SK-N-SH treated with all-trans-retinoic acid at 6 μM for 48 hours (cell line): ENCODE data around the gene SCYL3.

Experiments used
- ATAC-seq: fragments of 200-7000 bp; cut with Tn5 transposase; 3 replicates; pipeline ENCODE4 v1.9.1; 2020; ENCODE audit warnings: mild to moderate bottlenecking, moderate library complexity
- ARNTL ChIP-seq: fragments of 450-650 bp; formaldehyde crosslinking; IDR thresholded peaks from 2 replicates; pipeline ENCODE4 v1.5.0; 2020; ENCODE audit warnings: low read depth, mild to moderate bottlenecking, moderate library complexity, borderline replicate concordance
- BACH2 ChIP-seq: fragments of 250-450 bp; sonication (Bioruptor Pico); IDR thresholded peaks from 2 replicates; pipeline ENCODE4 v1.9.0; 2021; ENCODE audit warnings: mild to moderate bottlenecking, borderline replicate concordance
- CSDC2 ChIP-seq: fragments of 250-450 bp; sonication (Bioruptor Pico); IDR thresholded peaks from 2 replicates; pipeline ENCODE4 v1.5.0; 2020; ENCODE audit warnings: mild to moderate bottlenecking, moderate library complexity
- ESRRG ChIP-seq: fragments of 250-450 bp; sonication (Bioruptor Pico); IDR thresholded peaks from 2 replicates; pipeline ENCODE4 v1.6.1; 2021; ENCODE audit warnings: mild to moderate bottlenecking
- GLIS3 ChIP-seq: fragments of 250-450 bp; sonication (Bioruptor Pico); IDR thresholded peaks from 2 replicates; pipeline ENCODE4 v1.5.0; 2020; ENCODE audit warnings: mild to moderate bottlenecking, moderate library complexity
- ISL1 ChIP-seq: fragments of 250-450 bp; sonication (Bioruptor Pico); IDR thresholded peaks from 2 replicates; pipeline ENCODE4 v2.1.2; 2022; ENCODE audit warnings: mild to moderate bottlenecking, moderate library complexity
- PPARA ChIP-seq: fragments of 250-450 bp; sonication (Bioruptor Pico); IDR thresholded peaks from 2 replicates; pipeline ENCODE4 v1.5.0; 2020; ENCODE audit warnings: mild to moderate bottlenecking, borderline replicate concordance
- RARB ChIP-seq: fragments of 250-450 bp; sonication (Bioruptor Pico); IDR thresholded peaks from 2 replicates; pipeline ENCODE4 v1.8.0; 2021; ENCODE audit warnings: mild to moderate bottlenecking, moderate library complexity
- SNAI2 ChIP-seq: fragments of 250-450 bp; sonication (Bioruptor Pico); IDR thresholded peaks from 2 replicates; pipeline ENCODE4 v1.5.0; 2020; ENCODE audit warnings: mild to moderate bottlenecking, moderate library complexity
- TCF4 ChIP-seq: fragments of 250-450 bp; sonication (Bioruptor Pico); IDR thresholded peaks from 2 replicates; pipeline ENCODE4 v1.8.0; 2021; ENCODE audit warnings: mild to moderate bottlenecking, moderate library complexity, borderline replicate concordance
- TOX ChIP-seq: fragments of 250-450 bp; sonication (Bioruptor Pico); IDR thresholded peaks from 2 replicates; pipeline ENCODE4 v1.8.0; 2021; ENCODE audit warnings: mild to moderate bottlenecking, moderate library complexity, borderline replicate concordance
- ZC3H10 ChIP-seq: fragments of 250-450 bp; sonication (Bioruptor Pico); IDR thresholded peaks from 2 replicates; pipeline ENCODE4 v1.5.1; 2021; ENCODE audit warnings: mild to moderate bottlenecking, moderate library complexity
- ZFP3 ChIP-seq: fragments of 250-450 bp; sonication (Bioruptor Pico); IDR thresholded peaks from 2 replicates; pipeline ENCODE4 v1.5.0; 2020; ENCODE audit warnings: mild to moderate bottlenecking, moderate library complexity
- ZNF565 ChIP-seq: fragments of 450-650 bp; formaldehyde crosslinking; conservative IDR thresholded peaks from 2 replicates; pipeline ENCODE4 v1.5.0; 2020; ENCODE audit warnings: low read depth, mild to moderate bottlenecking, moderate library complexity
- ZNF70 ChIP-seq: fragments of 450-650 bp; formaldehyde crosslinking; IDR thresholded peaks from 2 replicates; pipeline ENCODE4 v1.5.0; 2020; ENCODE audit warnings: mild to moderate bottlenecking, moderate library complexity
- ZNF8 ChIP-seq: fragments of 450-650 bp; formaldehyde crosslinking; IDR thresholded peaks from 2 replicates; pipeline ENCODE4 v1.5.0; 2020; ENCODE audit warnings: mild to moderate bottlenecking, moderate library complexity
- TF ChIP-seq, protein P1 (sequence below): fragments of 250-450 bp; sonication (Bioruptor Pico); IDR thresholded peaks from 2 replicates; pipeline ENCODE4 v1.8.0; 2020; ENCODE audit warnings: mild to moderate bottlenecking, moderate library complexity, borderline replicate concordance
- TF ChIP-seq, protein P2 (sequence below): fragments of 250-450 bp; sonication (Bioruptor Pico); IDR thresholded peaks from 2 replicates; pipeline ENCODE4 v1.5.1; 2020; ENCODE audit warnings: low read depth, mild to moderate bottlenecking, moderate library complexity
- TF ChIP-seq, protein P3 (sequence below): fragments of 250-450 bp; sonication (Bioruptor Pico); IDR thresholded peaks from 2 replicates; pipeline ENCODE4 v1.5.0; 2020; ENCODE audit warnings: mild to moderate bottlenecking, moderate library complexity
- TF ChIP-seq, protein P4 (sequence below): fragments of 250-450 bp; sonication (Bioruptor Pico); IDR thresholded peaks from 2 replicates; pipeline ENCODE4 v1.8.0; 2021; ENCODE audit warnings: low read depth, mild to moderate bottlenecking, moderate library complexity, borderline replicate concordance
- TF ChIP-seq, protein P5 (sequence below): fragments of 250-450 bp; sonication (Bioruptor Pico); IDR thresholded peaks from 2 replicates; pipeline ENCODE4 v1.5.1; 2021; ENCODE audit warnings: mild to moderate bottlenecking, moderate library complexity

Gene SCYL3

DNA sequence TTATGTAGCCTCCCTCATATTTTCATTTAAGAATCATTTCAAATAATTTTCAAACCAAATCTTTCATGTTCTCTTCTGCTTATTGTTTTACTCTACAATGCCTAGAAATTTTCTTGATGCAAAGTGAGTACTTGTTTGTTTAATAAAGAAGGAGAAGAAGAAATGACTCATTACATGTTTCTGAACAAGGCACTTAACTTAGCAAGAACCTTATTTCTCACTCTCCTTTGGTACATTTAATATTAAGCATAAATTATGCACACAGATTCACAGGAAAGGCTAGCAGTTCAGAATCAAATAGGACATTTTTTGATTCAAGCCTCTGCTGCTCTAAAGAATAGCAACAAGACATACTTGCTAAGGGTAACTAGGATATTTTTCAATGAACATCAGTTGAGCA is 9.1 kb downstream of the SCYL3 start:
- TF ChIP-seq CSDC2 (CRISPR knock-in tag) = no peak
- TF ChIP-seq, protein P1, sequence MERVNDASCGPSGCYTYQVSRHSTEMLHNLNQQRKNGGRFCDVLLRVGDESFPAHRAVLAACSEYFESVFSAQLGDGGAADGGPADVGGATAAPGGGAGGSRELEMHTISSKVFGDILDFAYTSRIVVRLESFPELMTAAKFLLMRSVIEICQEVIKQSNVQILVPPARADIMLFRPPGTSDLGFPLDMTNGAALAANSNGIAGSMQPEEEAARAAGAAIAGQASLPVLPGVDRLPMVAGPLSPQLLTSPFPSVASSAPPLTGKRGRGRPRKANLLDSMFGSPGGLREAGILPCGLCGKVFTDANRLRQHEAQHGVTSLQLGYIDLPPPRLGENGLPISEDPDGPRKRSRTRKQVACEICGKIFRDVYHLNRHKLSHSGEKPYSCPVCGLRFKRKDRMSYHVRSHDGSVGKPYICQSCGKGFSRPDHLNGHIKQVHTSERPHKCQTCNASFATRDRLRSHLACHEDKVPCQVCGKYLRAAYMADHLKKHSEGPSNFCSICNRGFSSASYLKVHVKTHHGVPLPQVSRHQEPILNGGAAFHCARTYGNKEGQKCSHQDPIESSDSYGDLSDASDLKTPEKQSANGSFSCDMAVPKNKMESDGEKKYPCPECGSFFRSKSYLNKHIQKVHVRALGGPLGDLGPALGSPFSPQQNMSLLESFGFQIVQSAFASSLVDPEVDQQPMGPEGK (CRISPR knock-in tag) = no peak
- no peak for TF ChIP-seq ARNTL (CRISPR knock-in tag)
- TF ChIP-seq, protein P2, sequence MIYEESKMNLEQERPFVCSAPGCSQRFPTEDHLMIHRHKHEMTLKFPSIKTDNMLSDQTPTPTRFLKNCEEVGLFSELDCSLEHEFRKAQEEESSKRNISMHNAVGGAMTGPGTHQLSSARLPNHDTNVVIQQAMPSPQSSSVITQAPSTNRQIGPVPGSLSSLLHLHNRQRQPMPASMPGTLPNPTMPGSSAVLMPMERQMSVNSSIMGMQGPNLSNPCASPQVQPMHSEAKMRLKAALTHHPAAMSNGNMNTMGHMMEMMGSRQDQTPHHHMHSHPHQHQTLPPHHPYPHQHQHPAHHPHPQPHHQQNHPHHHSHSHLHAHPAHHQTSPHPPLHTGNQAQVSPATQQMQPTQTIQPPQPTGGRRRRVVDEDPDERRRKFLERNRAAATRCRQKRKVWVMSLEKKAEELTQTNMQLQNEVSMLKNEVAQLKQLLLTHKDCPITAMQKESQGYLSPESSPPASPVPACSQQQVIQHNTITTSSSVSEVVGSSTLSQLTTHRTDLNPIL (CRISPR knock-in tag) = no peak
- TF ChIP-seq ZC3H10 (CRISPR knock-in tag) = no peak
- TF ChIP-seq BACH2 = no peak
- TF ChIP-seq ZNF8 (CRISPR knock-in tag) = no peak
- TF ChIP-seq, protein P3, sequence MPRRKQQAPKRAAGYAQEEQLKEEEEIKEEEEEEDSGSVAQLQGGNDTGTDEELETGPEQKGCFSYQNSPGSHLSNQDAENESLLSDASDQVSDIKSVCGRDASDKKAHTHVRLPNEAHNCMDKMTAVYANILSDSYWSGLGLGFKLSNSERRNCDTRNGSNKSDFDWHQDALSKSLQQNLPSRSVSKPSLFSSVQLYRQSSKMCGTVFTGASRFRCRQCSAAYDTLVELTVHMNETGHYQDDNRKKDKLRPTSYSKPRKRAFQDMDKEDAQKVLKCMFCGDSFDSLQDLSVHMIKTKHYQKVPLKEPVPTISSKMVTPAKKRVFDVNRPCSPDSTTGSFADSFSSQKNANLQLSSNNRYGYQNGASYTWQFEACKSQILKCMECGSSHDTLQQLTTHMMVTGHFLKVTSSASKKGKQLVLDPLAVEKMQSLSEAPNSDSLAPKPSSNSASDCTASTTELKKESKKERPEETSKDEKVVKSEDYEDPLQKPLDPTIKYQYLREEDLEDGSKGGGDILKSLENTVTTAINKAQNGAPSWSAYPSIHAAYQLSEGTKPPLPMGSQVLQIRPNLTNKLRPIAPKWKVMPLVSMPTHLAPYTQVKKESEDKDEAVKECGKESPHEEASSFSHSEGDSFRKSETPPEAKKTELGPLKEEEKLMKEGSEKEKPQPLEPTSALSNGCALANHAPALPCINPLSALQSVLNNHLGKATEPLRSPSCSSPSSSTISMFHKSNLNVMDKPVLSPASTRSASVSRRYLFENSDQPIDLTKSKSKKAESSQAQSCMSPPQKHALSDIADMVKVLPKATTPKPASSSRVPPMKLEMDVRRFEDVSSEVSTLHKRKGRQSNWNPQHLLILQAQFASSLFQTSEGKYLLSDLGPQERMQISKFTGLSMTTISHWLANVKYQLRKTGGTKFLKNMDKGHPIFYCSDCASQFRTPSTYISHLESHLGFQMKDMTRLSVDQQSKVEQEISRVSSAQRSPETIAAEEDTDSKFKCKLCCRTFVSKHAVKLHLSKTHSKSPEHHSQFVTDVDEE (CRISPR knock-in tag) = no peak
- TF ChIP-seq GLIS3 (CRISPR knock-in tag) = no peak
- TF ChIP-seq, protein P4, sequence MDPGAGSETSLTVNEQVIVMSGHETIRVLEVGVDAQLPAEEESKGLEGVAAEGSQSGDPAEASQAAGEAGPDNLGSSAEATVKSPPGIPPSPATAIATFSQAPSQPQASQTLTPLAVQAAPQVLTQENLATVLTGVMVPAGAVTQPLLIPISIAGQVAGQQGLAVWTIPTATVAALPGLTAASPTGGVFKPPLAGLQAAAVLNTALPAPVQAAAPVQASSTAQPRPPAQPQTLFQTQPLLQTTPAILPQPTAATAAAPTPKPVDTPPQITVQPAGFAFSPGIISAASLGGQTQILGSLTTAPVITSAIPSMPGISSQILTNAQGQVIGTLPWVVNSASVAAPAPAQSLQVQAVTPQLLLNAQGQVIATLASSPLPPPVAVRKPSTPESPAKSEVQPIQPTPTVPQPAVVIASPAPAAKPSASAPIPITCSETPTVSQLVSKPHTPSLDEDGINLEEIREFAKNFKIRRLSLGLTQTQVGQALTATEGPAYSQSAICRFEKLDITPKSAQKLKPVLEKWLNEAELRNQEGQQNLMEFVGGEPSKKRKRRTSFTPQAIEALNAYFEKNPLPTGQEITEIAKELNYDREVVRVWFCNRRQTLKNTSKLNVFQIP (CRISPR knock-in tag) = no peak
- no peak for ATAC-seq

DNA sequence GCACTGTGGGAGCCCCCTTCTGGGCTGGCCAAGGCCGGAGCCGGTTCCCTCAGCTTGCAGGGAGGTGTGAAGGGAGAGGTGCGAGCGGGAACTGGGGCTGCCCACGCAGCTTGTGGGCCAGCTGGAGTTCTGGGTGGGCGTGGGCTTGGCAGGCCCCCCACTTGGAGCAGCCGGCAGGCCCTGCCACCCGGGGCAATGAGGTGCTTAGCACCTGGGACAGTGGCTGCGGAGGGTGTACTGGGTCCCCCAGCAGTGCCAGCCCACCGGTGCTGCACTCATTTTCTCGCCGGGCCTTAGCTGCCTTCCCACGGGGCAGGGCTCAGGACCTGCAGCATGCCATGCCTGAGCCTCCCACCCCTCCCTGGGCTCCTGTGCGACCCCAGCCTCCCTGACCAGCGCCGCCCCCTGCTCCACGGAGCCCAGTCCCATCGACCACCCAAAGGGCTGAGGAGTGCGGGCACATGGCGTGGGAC is 11.6 kb downstream of the SCYL3 start:
- TF ChIP-seq TOX (CRISPR knock-in tag) = no peak
- no peak for TF ChIP-seq ZNF70 (CRISPR knock-in tag)
- no peak for TF ChIP-seq CSDC2 (CRISPR knock-in tag)
- no peak for TF ChIP-seq ISL1 (CRISPR knock-in tag)
- no peak for TF ChIP-seq SNAI2 (CRISPR knock-in tag)
- TF ChIP-seq, protein P4 (CRISPR knock-in tag) = no peak
- TF ChIP-seq ZFP3 (CRISPR knock-in tag) = no peak
- TF ChIP-seq ZNF8 (CRISPR knock-in tag) = no peak
- no peak for TF ChIP-seq ZNF565
- no peak for TF ChIP-seq BACH2
- TF ChIP-seq RARB (CRISPR knock-in tag) = no peak
- TF ChIP-seq, protein P5, sequence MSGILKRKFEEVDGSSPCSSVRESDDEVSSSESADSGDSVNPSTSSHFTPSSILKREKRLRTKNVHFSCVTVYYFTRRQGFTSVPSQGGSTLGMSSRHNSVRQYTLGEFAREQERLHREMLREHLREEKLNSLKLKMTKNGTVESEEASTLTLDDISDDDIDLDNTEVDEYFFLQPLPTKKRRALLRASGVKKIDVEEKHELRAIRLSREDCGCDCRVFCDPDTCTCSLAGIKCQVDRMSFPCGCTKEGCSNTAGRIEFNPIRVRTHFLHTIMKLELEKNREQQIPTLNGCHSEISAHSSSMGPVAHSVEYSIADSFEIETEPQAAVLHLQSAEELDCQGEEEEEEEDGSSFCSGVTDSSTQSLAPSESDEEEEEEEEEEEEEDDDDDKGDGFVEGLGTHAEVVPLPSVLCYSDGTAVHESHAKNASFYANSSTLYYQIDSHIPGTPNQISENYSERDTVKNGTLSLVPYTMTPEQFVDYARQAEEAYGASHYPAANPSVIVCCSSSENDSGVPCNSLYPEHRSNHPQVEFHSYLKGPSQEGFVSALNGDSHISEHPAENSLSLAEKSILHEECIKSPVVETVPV (CRISPR knock-in tag) = no peak
- TF ChIP-seq PPARA (CRISPR knock-in tag) = no peak
- no peak for TF ChIP-seq TCF4 (CRISPR knock-in tag)
- TF ChIP-seq, protein P1 (CRISPR knock-in tag) = no peak
- TF ChIP-seq, protein P3 (CRISPR knock-in tag) = no peak
- no peak for TF ChIP-seq ESRRG (CRISPR knock-in tag)
- TF ChIP-seq, all 23 proteins: peak for 0
- no peak for ATAC-seq
